HEK293 (cell line): ENCODE data around the gene PARD6G.

Experiments
- CTCF ChIA-PET: fragments of 350-600 bp; formaldehyde crosslinking; extraction: SDS; loops from one replicate; lab custom pipeline; 2021; ENCODE audit warnings: antibody characterized with exemption; lab: Yijun Ruan, JAX
- POLR2A ChIA-PET: fragments of 300-600 bp; formaldehyde crosslinking; extraction: SDS; loops from one replicate; lab custom pipeline; 2020; ENCODE audit warnings: antibody characterized with exemption, inconsistent platforms; lab: Yijun Ruan, JAX
- H3K27ac ChIP-seq: fragments of 200-500 bp; sonication (Bioruptor generic); 2 replicates; pipeline ENCODE4 v1.5.1; 2014; ENCODE audit warnings: low read depth, low read length, control low read depth, inconsistent platforms; ENCODE audit errors: extremely low read depth
- H3K36me3 ChIP-seq, 2 experiments: fragments of 200-500 bp in 1 of 2; sonication (Bioruptor generic) in 1 of 2; 1 replicate in 1 of 2; 2 replicates in 1 of 2; pipeline ENCODE4 v1.5.1; 2014 to 2017; ENCODE audit warnings: inconsistent platforms in 2 of 2, low read length in 2 of 2; ENCODE audit not compliant: control insufficient read depth in 2 of 2, insufficient read depth in 1 of 2
- H3K4me1 ChIP-seq: fragments of 200-500 bp; sonication (Bioruptor generic); 2 replicates; pipeline ENCODE4 v1.5.1; 2014; ENCODE audit warnings: mild to moderate bottlenecking, low read length, inconsistent platforms; ENCODE audit not compliant: control insufficient read depth, insufficient read depth
- H3K4me3 ChIP-seq: 2 replicates; pipeline ENCODE4 v1.5.1; 2011; ENCODE audit warnings: low read depth, mild to moderate bottlenecking, control low read depth, low read length, moderate library complexity
- H3K9me3 ChIP-seq: fragments of 200-500 bp; sonication (Bioruptor generic); 2 replicates; pipeline ENCODE4 v1.5.1; 2014; ENCODE audit warnings: low read depth, low read length, inconsistent platforms; ENCODE audit not compliant: control insufficient read depth, insufficient read depth
- HOXD13 ChIP-seq: sonication (generic); formaldehyde crosslinking; IDR thresholded peaks from 2 replicates; pipeline ENCODE4 v1.8.0; 2022; ENCODE audit warnings: missing genetic modification reagents, borderline replicate concordance
- KLF1 ChIP-seq: fragments of 450-650 bp; formaldehyde crosslinking; IDR thresholded peaks from 2 replicates; pipeline ENCODE4 v1.5.1; 2016; ENCODE audit warnings: missing biosample characterization, missing genetic modification characterization
- KLF8 ChIP-seq: fragments of 450-650 bp; formaldehyde crosslinking; IDR thresholded peaks from 2 replicates; pipeline ENCODE4 v1.5.1; 2016; ENCODE audit warnings: missing biosample characterization, missing genetic modification characterization
- RBAK ChIP-seq: fragments of 450-650 bp; formaldehyde crosslinking; IDR thresholded peaks from 2 replicates; pipeline ENCODE4 v1.5.1; 2016; ENCODE audit warnings: missing biosample characterization, missing genetic modification characterization
- REPIN1 ChIP-seq: fragments of 450-650 bp; formaldehyde crosslinking; IDR thresholded peaks from 2 replicates; pipeline ENCODE4 v1.5.1; 2017; ENCODE audit warnings: missing biosample characterization, missing genetic modification characterization, low read depth
- SP3 ChIP-seq: fragments of 450-650 bp; formaldehyde crosslinking; IDR thresholded peaks from 2 replicates; pipeline ENCODE4 v1.5.1; 2016; ENCODE audit warnings: missing biosample characterization, missing genetic modification characterization
- SP7 ChIP-seq: fragments of 450-650 bp; formaldehyde crosslinking; IDR thresholded peaks from 2 replicates; pipeline ENCODE4 v1.5.1; 2016; ENCODE audit warnings: missing biosample characterization, missing genetic modification characterization
- ZNF169 ChIP-seq: fragments of 450-650 bp; formaldehyde crosslinking; IDR thresholded peaks from 2 replicates; pipeline ENCODE4 v1.5.1; 2016; ENCODE audit warnings: missing biosample characterization, missing genetic modification characterization
- ZNF211 ChIP-seq: fragments of 450-650 bp; formaldehyde crosslinking; IDR thresholded peaks from 2 replicates; pipeline ENCODE4 v1.5.1; 2016; ENCODE audit warnings: low read depth, missing biosample characterization, missing genetic modification characterization
- ZNF221 ChIP-seq: fragments of 450-650 bp; formaldehyde crosslinking; IDR thresholded peaks from 2 replicates; pipeline ENCODE4 v1.5.1; 2017; ENCODE audit warnings: missing biosample characterization, missing genetic modification characterization, borderline replicate concordance
- ZNF24 ChIP-seq: fragments of 450-650 bp; formaldehyde crosslinking; IDR thresholded peaks from 2 replicates; pipeline ENCODE4 v1.5.1; 2016; ENCODE audit warnings: missing biosample characterization, missing genetic modification characterization
- ZNF302 ChIP-seq: fragments of 450-650 bp; formaldehyde crosslinking; IDR thresholded peaks from 2 replicates; pipeline ENCODE4 v1.5.1; 2016; ENCODE audit warnings: missing biosample characterization, missing genetic modification characterization, low read depth
- ZNF311 ChIP-seq: fragments of 450-650 bp; formaldehyde crosslinking; IDR thresholded peaks from 2 replicates; pipeline ENCODE4 v1.5.1; 2017; ENCODE audit warnings: missing biosample characterization, missing genetic modification characterization, borderline replicate concordance
- ZNF354C ChIP-seq: fragments of 450-650 bp; formaldehyde crosslinking; IDR thresholded peaks from 2 replicates; pipeline ENCODE4 v1.5.1; 2016; ENCODE audit warnings: missing biosample characterization, missing genetic modification characterization, low read depth, borderline replicate concordance
- ZNF510 ChIP-seq: fragments of 450-650 bp; formaldehyde crosslinking; IDR thresholded peaks from 2 replicates; pipeline ENCODE4 v1.5.1; 2018; ENCODE audit warnings: mild to moderate bottlenecking, missing genetic modification characterization, missing biosample characterization; ENCODE audit not compliant: insufficient replicate concordance
- ZNF585B ChIP-seq: fragments of 450-650 bp; formaldehyde crosslinking; IDR thresholded peaks from 2 replicates; pipeline ENCODE4 v1.5.1; 2016; ENCODE audit warnings: missing biosample characterization, missing genetic modification characterization
- ZNF626 ChIP-seq: fragments of 450-650 bp; sonication (Bioruptor Pico); formaldehyde crosslinking; IDR thresholded peaks from 2 replicates; pipeline ENCODE4 v1.5.1; 2018; ENCODE audit warnings: missing biosample characterization, missing genetic modification characterization, inconsistent platforms
- ZNF660 ChIP-seq: fragments of 450-650 bp; IDR thresholded peaks from 2 replicates; pipeline ENCODE4 v1.5.1; 2018; ENCODE audit warnings: missing biosample characterization, mild to moderate bottlenecking, missing genetic modification characterization
- ZNF707 ChIP-seq: fragments of 450-650 bp; formaldehyde crosslinking; IDR thresholded peaks from 2 replicates; pipeline ENCODE4 v1.5.1; 2016; ENCODE audit warnings: missing biosample characterization, missing genetic modification characterization
- ZNF776 ChIP-seq: fragments of 450-650 bp; formaldehyde crosslinking; IDR thresholded peaks from 2 replicates; pipeline ENCODE4 v1.5.0; 2017; ENCODE audit warnings: missing biosample characterization, missing genetic modification characterization, borderline replicate concordance
- ZNF792 ChIP-seq: fragments of 450-650 bp; formaldehyde crosslinking; IDR thresholded peaks from 2 replicates; pipeline ENCODE4 v1.5.1; 2016; ENCODE audit warnings: missing biosample characterization, missing genetic modification characterization
- ZNF837 ChIP-seq: fragments of 450-650 bp; formaldehyde crosslinking; IDR thresholded peaks from 2 replicates; pipeline ENCODE4 v1.5.1; 2016; ENCODE audit warnings: missing biosample characterization, missing genetic modification characterization
- TF ChIP-seq, protein P1 (sequence below): fragments of 450-650 bp; formaldehyde crosslinking; IDR thresholded peaks from 2 replicates; pipeline ENCODE4 v1.5.1; 2016; ENCODE audit warnings: missing biosample characterization, missing genetic modification characterization
- TF ChIP-seq, protein P2 (sequence below): fragments of 450-650 bp; formaldehyde crosslinking; IDR thresholded peaks from 2 replicates; pipeline ENCODE4 v1.5.1; 2016; ENCODE audit warnings: missing biosample characterization, missing genetic modification characterization, low read depth
- TF ChIP-seq, protein P3 (sequence below): fragments of 450-650 bp; formaldehyde crosslinking; IDR thresholded peaks from 2 replicates; pipeline ENCODE4; 2016; ENCODE audit warnings: missing biosample characterization, missing genetic modification characterization
- TF ChIP-seq, protein P4 (sequence below): fragments of 450-650 bp; formaldehyde crosslinking; IDR thresholded peaks from 2 replicates; pipeline ENCODE4 v1.5.1; 2016; ENCODE audit warnings: missing biosample characterization, missing genetic modification characterization

The PARD6G gene

DNA sequence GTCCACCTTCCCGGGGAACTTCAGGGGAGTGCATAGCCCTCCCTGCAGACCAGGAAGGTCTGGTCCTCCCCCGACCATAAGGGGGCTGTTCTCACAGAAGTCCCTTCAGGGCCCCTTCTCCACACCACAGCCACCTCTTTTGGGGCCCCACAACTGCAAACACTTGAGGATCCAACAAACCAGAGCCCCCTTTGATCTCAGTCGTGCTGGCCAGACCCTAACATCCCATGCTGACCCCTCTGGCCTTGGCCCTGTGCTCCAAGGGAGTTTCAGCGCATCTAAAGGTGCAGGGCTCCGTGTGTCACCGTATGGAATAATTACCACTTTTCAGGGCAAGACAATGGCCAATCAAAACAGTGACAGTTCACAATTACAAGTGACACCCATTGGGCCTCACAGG, 80.6 kb downstream of the PARD6G start:
- POLR2A ChIA-PET: no interaction called here
- H3K36me3 ChIP-seq: peaks cover 0 to 3% of the 10 kb centered on the region in 2 experiments; a peak in 1 of 3 replicates
- H3K4me3 ChIP-seq: no peak overlapping the region
- TF ChIP-seq, protein P1, sequence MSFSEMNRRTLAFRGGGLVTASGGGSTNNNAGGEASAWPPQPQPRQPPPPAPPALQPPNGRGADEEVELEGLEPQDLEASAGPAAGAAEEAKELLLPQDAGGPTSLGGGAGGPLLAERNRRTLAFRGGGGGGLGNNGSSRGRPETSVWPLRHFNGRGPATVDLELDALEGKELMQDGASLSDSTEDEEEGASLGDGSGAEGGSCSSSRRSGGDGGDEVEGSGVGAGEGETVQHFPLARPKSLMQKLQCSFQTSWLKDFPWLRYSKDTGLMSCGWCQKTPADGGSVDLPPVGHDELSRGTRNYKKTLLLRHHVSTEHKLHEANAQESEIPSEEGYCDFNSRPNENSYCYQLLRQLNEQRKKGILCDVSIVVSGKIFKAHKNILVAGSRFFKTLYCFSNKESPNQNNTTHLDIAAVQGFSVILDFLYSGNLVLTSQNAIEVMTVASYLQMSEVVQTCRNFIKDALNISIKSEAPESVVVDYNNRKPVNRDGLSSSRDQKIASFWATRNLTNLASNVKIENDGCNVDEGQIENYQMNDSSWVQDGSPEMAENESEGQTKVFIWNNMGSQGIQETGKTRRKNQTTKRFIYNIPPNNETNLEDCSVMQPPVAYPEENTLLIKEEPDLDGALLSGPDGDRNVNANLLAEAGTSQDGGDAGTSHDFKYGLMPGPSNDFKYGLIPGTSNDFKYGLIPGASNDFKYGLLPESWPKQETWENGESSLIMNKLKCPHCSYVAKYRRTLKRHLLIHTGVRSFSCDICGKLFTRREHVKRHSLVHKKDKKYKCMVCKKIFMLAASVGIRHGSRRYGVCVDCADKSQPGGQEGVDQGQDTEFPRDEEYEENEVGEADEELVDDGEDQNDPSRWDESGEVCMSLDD (tag by site-specific recombination): no peak
- TF ChIP-seq SP7 (tag by site-specific recombination) (no peak), ZNF169 (tag by site-specific recombination) (no peak), ZNF311 (tag by site-specific recombination) (no peak), SP3 (tag by site-specific recombination) (no peak), ZNF660 (tag by site-specific recombination) (no peak), ZNF24 (tag by site-specific recombination) (no peak), ZNF211 (tag by site-specific recombination) (no peak), KLF8 (tag by site-specific recombination) (no peak), ZNF302 (no peak), ZNF626 (tag by site-specific recombination) (no peak)
- TF ChIP-seq, protein P2, sequence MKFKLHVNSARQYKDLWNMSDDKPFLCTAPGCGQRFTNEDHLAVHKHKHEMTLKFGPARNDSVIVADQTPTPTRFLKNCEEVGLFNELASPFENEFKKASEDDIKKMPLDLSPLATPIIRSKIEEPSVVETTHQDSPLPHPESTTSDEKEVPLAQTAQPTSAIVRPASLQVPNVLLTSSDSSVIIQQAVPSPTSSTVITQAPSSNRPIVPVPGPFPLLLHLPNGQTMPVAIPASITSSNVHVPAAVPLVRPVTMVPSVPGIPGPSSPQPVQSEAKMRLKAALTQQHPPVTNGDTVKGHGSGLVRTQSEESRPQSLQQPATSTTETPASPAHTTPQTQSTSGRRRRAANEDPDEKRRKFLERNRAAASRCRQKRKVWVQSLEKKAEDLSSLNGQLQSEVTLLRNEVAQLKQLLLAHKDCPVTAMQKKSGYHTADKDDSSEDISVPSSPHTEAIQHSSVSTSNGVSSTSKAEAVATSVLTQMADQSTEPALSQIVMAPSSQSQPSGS (tag by site-specific recombination): no peak
- TF ChIP-seq, all 188 proteins: peak for 0
- Histone ChIP-seq H3K27ac (no peak overlapping the region), H3K4me1 (no peaks in the 10 kb centered on the region), H3K9me3 (no peaks in the 10 kb centered on the region)
- CTCF ChIA-PET: no interaction called here

DNA sequence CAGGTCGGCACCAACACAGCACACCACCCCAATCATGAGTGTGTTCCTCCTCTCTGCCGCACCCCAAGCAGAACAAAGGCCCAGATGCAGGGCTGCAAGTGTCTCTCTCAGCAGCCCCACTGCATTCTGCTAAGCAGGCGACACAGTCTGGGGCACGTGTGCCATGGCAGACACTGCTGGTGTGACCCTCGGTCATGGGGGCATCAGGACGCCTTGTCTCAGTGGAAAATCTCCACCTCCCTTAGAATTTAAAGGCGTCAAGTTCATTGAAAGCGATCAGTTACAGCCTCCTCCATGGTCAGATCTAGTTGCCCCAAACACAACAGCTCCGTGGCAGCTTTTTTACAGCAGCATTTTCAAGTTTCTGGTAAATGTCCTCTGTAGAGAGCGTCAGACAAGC, 81.1 kb downstream of the PARD6G start:
- H3K27ac ChIP-seq: no peak overlapping the region
- ChIA-PET CTCF (no interaction called here), POLR2A (no interaction called here)
- TF ChIP-seq ZNF585B (tag by site-specific recombination): no peak
- no peak for TF ChIP-seq ZNF354C (tag by site-specific recombination)
- TF ChIP-seq HOXD13 (CRISPR knock-in tag): no peak
- TF ChIP-seq ZNF221: no peak
- TF ChIP-seq REPIN1 (tag by site-specific recombination): no peak
- no peak for TF ChIP-seq ZNF837
- TF ChIP-seq, protein P3, sequence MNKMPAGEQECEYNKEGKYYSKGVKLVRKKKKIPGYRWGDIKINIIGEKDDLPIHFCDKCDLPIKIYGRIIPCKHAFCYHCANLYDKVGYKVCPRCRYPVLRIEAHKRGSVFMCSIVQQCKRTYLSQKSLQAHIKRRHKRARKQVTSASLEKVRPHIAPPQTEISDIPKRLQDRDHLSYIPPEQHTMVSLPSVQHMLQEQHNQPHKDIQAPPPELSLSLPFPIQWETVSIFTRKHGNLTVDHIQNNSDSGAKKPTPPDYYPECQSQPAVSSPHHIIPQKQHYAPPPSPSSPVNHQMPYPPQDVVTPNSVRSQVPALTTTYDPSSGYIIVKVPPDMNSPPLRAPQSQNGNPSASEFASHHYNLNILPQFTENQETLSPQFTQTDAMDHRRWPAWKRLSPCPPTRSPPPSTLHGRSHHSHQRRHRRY (tag by site-specific recombination): no peak
- TF ChIP-seq, protein P4, sequence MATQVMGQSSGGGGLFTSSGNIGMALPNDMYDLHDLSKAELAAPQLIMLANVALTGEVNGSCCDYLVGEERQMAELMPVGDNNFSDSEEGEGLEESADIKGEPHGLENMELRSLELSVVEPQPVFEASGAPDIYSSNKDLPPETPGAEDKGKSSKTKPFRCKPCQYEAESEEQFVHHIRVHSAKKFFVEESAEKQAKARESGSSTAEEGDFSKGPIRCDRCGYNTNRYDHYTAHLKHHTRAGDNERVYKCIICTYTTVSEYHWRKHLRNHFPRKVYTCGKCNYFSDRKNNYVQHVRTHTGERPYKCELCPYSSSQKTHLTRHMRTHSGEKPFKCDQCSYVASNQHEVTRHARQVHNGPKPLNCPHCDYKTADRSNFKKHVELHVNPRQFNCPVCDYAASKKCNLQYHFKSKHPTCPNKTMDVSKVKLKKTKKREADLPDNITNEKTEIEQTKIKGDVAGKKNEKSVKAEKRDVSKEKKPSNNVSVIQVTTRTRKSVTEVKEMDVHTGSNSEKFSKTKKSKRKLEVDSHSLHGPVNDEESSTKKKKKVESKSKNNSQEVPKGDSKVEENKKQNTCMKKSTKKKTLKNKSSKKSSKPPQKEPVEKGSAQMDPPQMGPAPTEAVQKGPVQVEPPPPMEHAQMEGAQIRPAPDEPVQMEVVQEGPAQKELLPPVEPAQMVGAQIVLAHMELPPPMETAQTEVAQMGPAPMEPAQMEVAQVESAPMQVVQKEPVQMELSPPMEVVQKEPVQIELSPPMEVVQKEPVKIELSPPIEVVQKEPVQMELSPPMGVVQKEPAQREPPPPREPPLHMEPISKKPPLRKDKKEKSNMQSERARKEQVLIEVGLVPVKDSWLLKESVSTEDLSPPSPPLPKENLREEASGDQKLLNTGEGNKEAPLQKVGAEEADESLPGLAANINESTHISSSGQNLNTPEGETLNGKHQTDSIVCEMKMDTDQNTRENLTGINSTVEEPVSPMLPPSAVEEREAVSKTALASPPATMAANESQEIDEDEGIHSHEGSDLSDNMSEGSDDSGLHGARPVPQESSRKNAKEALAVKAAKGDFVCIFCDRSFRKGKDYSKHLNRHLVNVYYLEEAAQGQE (tag by site-specific recombination): no peak
- no peak for TF ChIP-seq ZNF776
- TF ChIP-seq ZNF792 (tag by site-specific recombination): no peak
- TF ChIP-seq ZNF302: no peak
- TF ChIP-seq ZNF24 (tag by site-specific recombination): no peak
- no peak for TF ChIP-seq KLF1
- no peak for TF ChIP-seq RBAK (tag by site-specific recombination)
- no peak for TF ChIP-seq ZNF510 (tag by site-specific recombination)
- TF ChIP-seq ZNF707 (tag by site-specific recombination): no peak
- H3K9me3 ChIP-seq: no peaks in the 10 kb centered on the region
- peaks cover 0 to 3% of the 10 kb centered on the region in 2 experiments; a peak in 1 of 3 replicates for H3K36me3 ChIP-seq
- H3K4me3 ChIP-seq: no peak overlapping the region
- no peaks in the 10 kb centered on the region for H3K4me1 ChIP-seq
